HG03342 (cell line): ENCODE measurements around the gene TBCA.

Experiments
- ATAC-seq: cut with Tn5 transposase; IDR thresholded peaks from one replicate; pipeline ENCODE4 v1.9.1; 2021; ENCODE audit warnings: mild to moderate bottlenecking, moderate library complexity; ENCODE audit not compliant: unreplicated experiment

The TBCA gene

DNA sequence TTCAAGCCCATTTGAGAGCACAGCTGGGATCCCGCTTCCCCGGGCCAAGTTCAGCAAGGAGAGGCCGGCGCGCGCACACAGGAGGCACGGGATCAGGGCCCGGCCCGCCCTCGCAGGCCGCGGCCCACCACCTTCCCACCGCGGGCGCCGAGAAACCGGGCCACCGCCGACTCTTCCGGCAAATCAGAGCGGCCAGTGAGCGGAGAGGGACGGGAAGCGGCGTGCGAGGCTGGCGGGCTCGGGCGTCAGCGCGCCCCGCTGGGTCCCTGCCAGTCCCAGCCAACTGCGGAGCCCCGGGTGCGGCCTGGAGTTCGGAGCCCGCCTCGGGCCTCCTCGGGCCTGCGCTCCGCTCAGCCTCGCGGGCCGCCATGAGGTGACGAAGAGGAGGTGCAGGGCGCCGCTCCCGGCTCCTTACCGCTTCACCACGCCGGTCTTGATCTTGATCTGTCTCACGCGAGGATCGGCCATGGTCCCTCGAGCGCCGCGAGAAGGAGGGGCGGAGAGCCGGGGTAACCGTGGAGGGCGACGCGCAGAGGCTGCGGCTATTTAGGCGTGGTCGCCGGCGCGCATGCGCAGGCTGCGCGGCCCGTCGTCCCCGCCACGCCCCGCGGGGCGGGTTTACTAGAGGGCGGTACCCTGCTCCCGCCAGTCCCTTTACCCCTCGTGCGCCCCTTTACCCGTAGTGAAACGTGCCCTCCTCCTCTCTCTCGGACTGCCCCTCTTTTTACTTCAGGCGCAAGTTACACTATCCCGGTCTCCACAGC lies at the start of gene TBCA:
TBCA (minus strand) TSS at position 550 of the 764 bp plus-strand sequence; CDS start at position 468, 82 bp downstream.
- peak; percentile 85 for ATAC-seq

GRCh38 chr5:77824981-77825380 lies 48.8 kb upstream of the TBCA start:
- no peak for ATAC-seq

GRCh38 chr5:77816686-77817085 lies 40.5 kb upstream of the TBCA start:
- ATAC-seq = no peak

DNA sequence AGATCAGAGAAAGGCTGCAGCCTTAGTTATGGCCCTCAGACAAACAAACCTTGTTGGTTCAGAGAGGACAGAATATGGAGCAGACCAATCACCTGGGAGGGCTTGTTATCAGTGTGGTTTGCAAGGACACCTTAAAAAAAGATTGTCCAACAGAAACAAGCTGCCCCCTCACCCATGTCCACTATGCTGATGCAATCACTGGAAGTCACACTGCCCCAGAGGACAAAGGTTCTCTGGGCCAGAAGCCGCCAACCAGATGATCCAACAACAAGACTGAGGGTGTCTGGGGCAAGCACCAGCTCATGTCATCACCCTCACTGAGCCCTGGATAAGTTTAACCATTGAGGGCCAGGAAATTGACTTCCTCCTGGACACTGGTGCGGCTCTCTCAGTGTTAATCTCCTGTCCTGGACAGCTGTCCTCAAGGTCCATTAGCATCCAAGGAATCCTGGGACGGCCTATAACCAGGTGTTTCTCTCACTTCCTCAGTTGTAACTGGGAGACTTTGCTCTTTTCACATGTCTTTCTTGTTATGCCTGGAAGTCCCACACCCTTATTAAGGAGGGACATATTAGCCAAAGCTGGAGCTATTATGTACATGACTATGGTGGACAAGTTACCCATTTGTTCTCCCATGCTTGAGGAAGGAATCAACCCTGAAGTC lies 36.9 kb upstream of the TBCA start:
- no peak for ATAC-seq

DNA sequence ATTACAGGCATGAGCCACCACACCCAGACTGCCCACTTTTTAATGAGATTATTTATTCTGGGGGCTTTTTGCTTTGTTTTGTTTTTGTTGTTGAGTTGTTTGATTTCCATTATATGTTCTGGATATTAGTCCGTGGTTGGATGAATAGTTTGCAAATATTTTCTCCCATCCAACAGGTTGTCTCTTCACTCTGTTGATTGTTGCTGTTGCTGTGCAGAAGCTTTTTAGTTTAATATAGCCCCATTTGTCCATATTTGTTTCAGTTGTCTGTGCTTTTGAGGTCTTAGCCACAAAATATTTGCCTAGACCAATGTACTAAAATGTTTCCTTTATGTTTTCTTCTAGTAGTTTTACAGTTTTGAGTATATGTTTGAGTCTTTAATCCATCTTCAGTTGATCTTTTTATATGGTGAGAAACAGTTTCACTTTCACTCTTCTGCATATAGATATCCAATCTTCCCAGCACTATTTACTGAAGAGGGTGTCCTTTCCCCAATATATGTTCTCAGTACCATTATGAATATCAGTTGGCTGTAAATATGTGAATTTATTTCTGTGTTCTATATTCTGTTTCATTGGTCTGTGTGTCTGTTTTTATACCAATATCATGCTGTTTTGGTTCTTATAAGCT lies 30.2 kb upstream of the TBCA start:
- ATAC-seq = no peak

DNA sequence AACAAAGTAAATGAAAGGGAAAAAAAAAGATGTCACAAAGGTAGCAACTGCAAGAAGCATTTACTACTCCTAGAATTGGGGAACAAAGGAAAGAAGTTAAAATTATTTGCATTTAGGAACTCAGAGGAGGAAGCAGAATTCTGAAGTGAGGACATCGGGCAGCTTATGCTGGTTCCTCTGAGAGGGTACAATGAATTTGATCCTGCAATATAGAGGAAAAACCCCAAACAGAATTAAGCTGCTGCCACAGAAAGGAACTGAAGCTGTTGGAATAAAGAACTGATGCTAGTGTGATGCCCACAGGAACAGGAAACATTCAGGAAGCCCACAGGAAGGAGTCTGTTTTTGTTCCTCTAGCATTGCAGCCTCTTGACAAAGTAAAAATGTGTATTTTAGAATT lies 22.3 kb upstream of the TBCA start:
- no peak for ATAC-seq

DNA sequence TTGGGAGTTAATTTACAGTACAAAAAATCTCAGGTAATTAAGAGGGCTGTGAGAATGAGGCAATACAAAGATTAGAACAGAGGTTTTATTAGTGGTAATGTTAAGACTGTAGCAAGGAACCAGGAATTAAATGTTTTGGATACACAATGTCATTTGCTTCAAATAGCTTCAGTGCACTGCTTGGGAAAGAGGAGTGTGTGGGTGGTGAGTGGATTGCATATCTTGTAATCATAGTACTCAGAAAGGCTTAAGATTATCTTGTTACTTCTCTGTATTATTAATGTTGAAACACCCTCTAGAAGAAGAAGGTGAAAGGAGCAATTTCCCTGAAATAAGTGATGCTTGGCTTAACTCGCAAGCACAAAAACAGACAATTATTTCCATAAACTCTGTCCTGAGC lies 21.0 kb upstream of the TBCA start:
- no peak for ATAC-seq

- no peak for ATAC-seq
Measured at GRCh38 chr5:77795846-77796245, 19.7 kb upstream of the TBCA start.

DNA sequence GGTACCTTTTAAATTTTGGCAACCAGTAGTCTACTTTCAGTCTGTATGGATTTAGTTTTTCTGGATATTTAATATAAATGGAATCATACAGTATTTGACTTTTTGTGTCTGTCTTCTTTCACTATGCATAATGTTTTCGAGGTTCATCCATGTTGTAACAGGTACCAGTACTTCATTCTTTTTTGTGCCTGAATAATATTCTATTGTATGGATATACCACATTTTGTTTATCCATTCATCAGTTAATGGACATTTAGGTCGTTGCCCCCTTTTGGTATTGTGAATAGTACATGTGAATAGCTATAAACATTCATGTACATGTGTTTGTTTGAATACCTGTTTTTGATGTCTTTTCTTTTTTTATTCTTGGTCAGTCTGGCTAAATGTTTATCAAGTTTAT lies 19.1 kb upstream of the TBCA start:
- no peak for ATAC-seq

GRCh38 chr5:77791926-77792325 lies 15.8 kb upstream of the TBCA start:
- ATAC-seq = no peak

DNA sequence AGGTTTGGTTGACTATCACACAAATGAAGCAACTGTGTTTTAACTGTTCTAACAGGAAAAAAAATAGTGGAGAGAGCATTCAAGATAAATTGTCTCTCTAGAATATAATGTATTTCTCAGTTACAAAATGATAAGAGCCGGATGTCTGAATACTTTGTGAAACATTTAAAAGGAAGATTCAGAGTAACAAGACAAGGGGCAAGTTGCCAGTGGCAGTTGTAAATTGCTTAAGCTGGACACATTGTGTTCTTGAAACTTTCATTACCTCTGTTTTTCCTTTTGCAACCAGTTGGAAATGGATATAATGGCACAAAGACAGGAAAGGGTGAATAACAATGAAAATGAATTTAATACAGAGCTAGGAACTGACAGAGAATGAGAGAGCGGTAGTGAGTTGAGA lies 15.2 kb upstream of the TBCA start:
- ATAC-seq = no peak

DNA sequence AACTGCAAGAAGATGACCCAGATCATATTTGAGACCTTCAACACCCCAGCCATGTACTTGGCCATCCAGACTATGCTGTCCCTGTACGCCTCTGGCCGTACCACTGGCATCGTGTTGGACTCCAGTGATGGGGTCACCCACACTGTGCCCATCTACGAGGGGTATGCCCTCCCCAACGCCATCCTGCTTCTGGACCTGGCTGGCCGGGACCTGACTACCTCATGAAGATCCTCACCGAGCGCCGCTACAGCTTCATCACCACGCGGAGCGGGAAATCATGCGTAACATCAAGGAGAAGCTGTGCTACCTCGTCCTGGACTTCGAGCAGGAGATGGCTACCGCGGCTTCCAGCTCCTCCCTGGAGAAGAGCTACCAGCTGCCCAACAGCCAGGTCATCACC lies 9.1 kb upstream of the TBCA start:
- no peak for ATAC-seq

- ATAC-seq = no peak
Measured at GRCh38 chr5:77784735-77785134, 8.6 kb upstream of the TBCA start.

DNA sequence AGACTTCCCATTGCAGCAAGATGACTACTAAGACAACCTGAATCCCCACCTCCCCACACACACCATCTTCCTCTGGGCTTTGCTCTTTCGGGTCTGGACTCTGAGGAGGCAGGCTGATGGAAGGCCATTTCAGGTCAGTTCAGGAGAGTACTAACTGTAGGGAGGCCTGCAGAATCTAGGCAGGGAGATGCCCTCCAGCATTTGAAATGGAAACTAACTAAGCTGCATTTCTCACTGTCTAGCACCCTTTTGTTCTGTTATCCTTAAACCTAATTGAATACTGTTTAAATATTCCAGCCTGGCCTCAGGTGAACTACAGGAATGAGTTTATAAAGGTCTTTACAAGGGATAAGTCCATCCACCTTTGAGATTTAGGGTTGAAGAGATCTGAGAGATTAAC lies 4.9 kb upstream of the TBCA start:
- no peak for ATAC-seq

GRCh38 chr5:77778881-77779438 lies 2.8 kb upstream of the TBCA start:
- no peak for ATAC-seq

DNA sequence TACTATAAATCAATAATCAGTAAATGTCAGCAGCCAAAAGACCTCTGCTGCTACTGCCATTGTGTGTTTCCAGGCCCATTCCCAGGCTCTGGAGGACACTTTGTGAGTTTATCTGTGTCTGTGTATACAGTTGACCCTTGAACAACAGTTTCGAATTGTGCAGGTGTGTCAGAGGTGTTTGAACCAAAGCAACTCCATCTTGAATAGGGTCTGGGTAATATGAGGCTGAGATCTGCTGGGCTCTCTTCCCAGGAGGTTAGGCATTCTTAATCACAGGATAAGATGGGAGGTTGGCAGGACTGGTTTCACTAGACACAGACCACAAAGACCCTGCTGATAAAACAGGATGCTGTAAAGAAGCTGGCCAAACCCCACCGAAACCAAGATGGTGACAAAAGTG lies 2.3 kb upstream of the TBCA start:
- ATAC-seq = no peak

DNA sequence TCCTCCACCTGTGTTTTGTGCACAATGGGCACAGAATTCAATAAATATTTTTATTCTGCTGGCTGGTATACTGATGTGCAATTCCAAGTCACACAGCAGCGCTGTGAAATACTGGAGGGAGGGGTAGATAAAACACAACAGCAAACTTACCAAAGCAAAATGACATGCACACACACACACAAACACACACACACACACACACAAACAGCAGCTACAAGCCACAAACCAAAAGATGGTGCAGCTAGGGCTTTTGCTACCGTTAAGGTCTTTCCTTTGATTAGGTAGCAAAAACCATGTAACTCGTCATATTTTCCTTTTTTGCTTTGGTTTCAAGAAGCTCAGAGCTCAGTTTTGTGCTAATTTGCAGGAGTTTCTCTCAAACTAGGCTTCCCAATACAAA lies 1.8 kb upstream of the TBCA start:
- no peak for ATAC-seq

- no peak for ATAC-seq
Measured at GRCh38 chr5:77777281-77777892, 1.2 kb upstream of the TBCA start.

DNA sequence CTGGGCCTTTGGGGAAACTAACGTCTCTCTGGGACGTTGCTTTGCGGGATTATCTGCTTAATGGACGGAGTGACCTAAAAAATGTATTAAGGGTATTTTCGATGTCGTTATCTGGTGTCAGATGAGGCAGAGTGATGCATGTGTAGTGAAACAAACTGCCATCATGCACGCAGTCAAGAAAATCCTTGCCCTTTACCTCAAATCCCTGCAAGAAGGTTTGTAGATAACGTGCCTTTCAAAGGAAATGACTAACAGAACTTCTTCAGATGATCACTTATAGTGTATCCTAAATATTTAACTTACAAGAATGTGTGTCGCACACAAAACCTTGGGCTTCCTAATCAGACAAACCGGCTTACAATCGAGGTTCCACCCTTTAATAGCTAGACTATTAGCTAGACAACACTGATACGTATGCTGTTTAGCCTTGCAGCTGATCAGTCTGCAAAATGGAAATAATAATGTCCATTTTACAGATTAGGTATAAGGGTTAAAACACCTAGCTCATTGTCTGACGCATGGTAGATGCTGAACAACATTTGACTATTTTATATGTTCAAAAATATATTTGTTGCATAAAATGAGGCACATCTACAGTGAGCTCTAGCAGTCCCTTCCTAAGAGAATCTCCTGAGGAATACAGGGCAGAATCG lies 541 bp upstream of the TBCA start:
- ATAC-seq = no peak

GRCh38 chr5:77774981-77775789 lies 954 bp downstream of the TBCA start:
- no peak for ATAC-seq
